Ovary (tissue), 9 donors: Measurements from ENCODE around the gene BANK1. TPM values are rescaled to one million over a fixed set of nuclear protein-coding genes. Genes with fewer than 3 reads are reported as not detected.

Source experiments
- DNase-seq, 5 donors: peaks; one replicate each; pipeline ENCODE4 v3.0.0-alpha.2; 2019 to 2020
- H3K27ac ChIP-seq, 2 donors: fragments of 200-600 bp; one replicate each; pipeline versions ENCODE4 v1.5.1 to v1.8.0; 2019 to 2022
- H3K27me3 ChIP-seq: fragments of 200-600 bp; one replicate; pipeline ENCODE4 v1.8.0; 2022
- H3K36me3 ChIP-seq: fragments of 200-600 bp; sonication (generic); one replicate; pipeline ENCODE4 v1.5.1; 2019
- H3K4me1 ChIP-seq: one replicate; pipeline ENCODE4 v1.8.1; 2013; ENCODE audit warnings: mild to moderate bottlenecking, moderate library complexity; ENCODE audit not compliant: insufficient read depth
- H3K4me3 ChIP-seq: fragments of 200-600 bp; sonication (generic); one replicate; pipeline ENCODE4 v1.5.1; 2017
- H3K9me3 ChIP-seq, 2 donors: fragments of 200-600 bp in 1 of 2; sonication (generic) in 1 of 2; one replicate each; pipeline versions ENCODE4 v1.5.1 to v1.8.1; 2013 to 2019; ENCODE audit warnings: mild to moderate bottlenecking in 1 of 2, moderate library complexity in 1 of 2
- CTCF ChIP-seq, 3 donors: fragments of 450-650 bp in 2 of 3; fragments of 200-600 bp in 1 of 3; IDR thresholded peaks; one replicate each; pipeline versions ENCODE4 v1.5.1 to v1.8.0; 2016 to 2022; ENCODE audit warnings: antibody characterized with exemption in 3 of 3, mild to moderate bottlenecking in 1 of 3
- EP300 ChIP-seq: sonication (generic); formaldehyde crosslinking; IDR thresholded peaks from one replicate; pipeline ENCODE4 v1.6.1; 2017; ENCODE audit warnings: antibody characterized with exemption
- POLR2A ChIP-seq: fragments of 450-650 bp; IDR thresholded peaks from one replicate; pipeline ENCODE4 v1.6.1; 2017; ENCODE audit warnings: antibody characterized with exemption, mild to moderate bottlenecking, moderate library complexity
- WGBS, 3 donors: extraction: QIAGEN DNeasy Blood & Tissue Kit in 1 of 3; methylation state at CpG; one replicate each; pipeline versions ENCODE4 v1.1.5 to v1.1.7; 2013 to 2017; 5-methylcytosine and 5-hydroxymethylcytosine counted together
- intact Hi-C, 4 donors: fragments of 100-400 bp; cut with DNase I; formaldehyde crosslinking; loops; one replicate each; pipeline versions ENCODE4 v1.11.0 to v1.15.1; 2022 to 2023
- polyA plus RNA-seq, 2 donors: library from polyadenylated mRNA; stranded (reverse); fragments of 200-250 nt in 1 of 2; fragments of 350-450 nt in 1 of 2; fragmentation: Illumina TruSeq in 1 of 2; extraction: RNeasy Lipid Tissue Mini Kit (QIAGEN cat#74804) in 1 of 2; gene quantifications; one replicate each; pipeline ENCODE4 v1.2.3, GENCODE V29; 2013 to 2014
- total RNA-seq, 7 donors: library from RNA; depleted of rRNA in 2 of 7; stranded (reverse); fragments of >200 nt in 2 of 7; fragmentation: NEBNext Ultra II Directional in 3 of 7; extraction: Animal tissue kit (Norgen Biotek cat#: 25700) in 3 of 7; gene quantifications; one replicate each; pipeline versions ENCODE4 v1.1.0 to v1.2.4, GENCODE V29; 2016 to 2023
- donor health status: DM: no; HTN: no; CAD: no; lungs with moderate emphysema.
- donor health status: DM: no; HTN: no; CAD: no.
- donor health status: Bipolar disorder and iron deficiency.
- donor health status: DM: yes; HTN: yes; CAD: no.
- donor health status: DM: no; HTN: no; CAD: no.
- donor health status: DM: yes; HTN: yes; CAD: no.

Gene BANK1
- total and polyA plus RNA-seq, 9 donors: 0.10 to 3.7 (median 0.36) TPM

GRCh38 chr4:102042871-102043802, 252.6 kb downstream of the BANK1 start:
- H3K4me1 ChIP-seq: no peaks in the 10 kb centered on the region
- H3K9me3 ChIP-seq: no peaks in the 10 kb centered on the region
- DNase-seq: no peak
- 51 to 65% (median 64%) methylated on average over 7 of the region's 7 CpGs for WGBS, 3 donors
- H3K27ac ChIP-seq: no peak overlapping the region
- H3K36me3 ChIP-seq: no peaks in the 10 kb centered on the region
- H3K27me3 ChIP-seq: no peaks in the 10 kb centered on the region
- TF ChIP-seq POLR2A: no peak
- TF ChIP-seq EP300: no peak
- no peak for TF ChIP-seq CTCF (IDR thresholded peaks at IDR 0.05)
- intact Hi-C loops: no loop called here
- H3K4me3 ChIP-seq: no peak overlapping the region

- 66 to 73% (median 67%) methylated on average over 2 of the region's 2 CpGs for WGBS, 3 donors
- Histone ChIP-seq H3K9me3 (no peaks in the 10 kb centered on the region), H3K27ac (no peak overlapping the region), H3K27me3 (no peaks in the 10 kb centered on the region), H3K36me3 (no peaks in the 10 kb centered on the region), H3K4me3 (no peak overlapping the region), H3K4me1 (no peaks in the 10 kb centered on the region)
- no peak for DNase-seq
- TF ChIP-seq POLR2A (no peak), EP300 (no peak), CTCF (IDR thresholded peaks at IDR 0.05) (no peak)
- intact Hi-C loops: no loop called here
These were observed 257.1 kb downstream of the BANK1 start for GRCh38 chr4:102047616-102048015.

- Histone ChIP-seq H3K27ac (no peak overlapping the region), H3K36me3 (no peaks in the 10 kb centered on the region), H3K4me3 (no peak overlapping the region), H3K4me1 (no peaks in the 10 kb centered on the region), H3K27me3 (no peaks in the 10 kb centered on the region), H3K9me3 (no peaks in the 10 kb centered on the region)
- no peak for DNase-seq
- intact Hi-C loops: no loop called here
- TF ChIP-seq POLR2A (no peak), CTCF (IDR thresholded peaks at IDR 0.05) (no peak), EP300 (no peak)
These were observed 265.3 kb downstream of the BANK1 start for GRCh38 chr4:102055805-102056204.

GRCh38 chr4:102057122-102057521, 266.6 kb downstream of the BANK1 start:
- 87 to 88% (median 87%) methylated on average over 4 of the region's 4 CpGs for whole genome bisulfite sequencing, 3 donors
- intact Hi-C loops: no loop called here

More at GRCh38 chr4:102057122-102057521, 266.6 kb downstream of the BANK1 start:
- Histone ChIP-seq H3K36me3 (no peaks in the 10 kb centered on the region), H3K27ac (no peak overlapping the region), H3K9me3 (no peaks in the 10 kb centered on the region), H3K4me1 (no peaks in the 10 kb centered on the region), H3K27me3 (no peaks in the 10 kb centered on the region), H3K4me3 (no peak overlapping the region)
- DNase-seq: no peak
- TF ChIP-seq POLR2A (no peak), CTCF (IDR thresholded peaks at IDR 0.05) (no peak), EP300 (no peak)
